MCF 10A (cell line): ENCODE results near the gene IFI27L1. TPM values are rescaled to one million over a fixed set of nuclear protein-coding genes. Genes with fewer than 3 reads are reported as not detected.

Source experiments
- BruUV-seq: library from RNA; stranded (reverse); fragments of 400-500 nt; replicated peaks from 2 replicates; lab custom pipeline; 2021; lab: Mats Ljungman, UMichigan
- CTCF ChIA-PET: fragments of 300-600 bp; sonication (Branson Sonifier 250); formaldehyde crosslinking; extraction: SDS; loops from one replicate; lab custom pipeline; 2021; ENCODE audit warnings: antibody characterized with exemption, inconsistent platforms; lab: Yijun Ruan, JAX
- POLR2A ChIA-PET: fragments of 300-600, 350-650 bp; sonication (Branson Sonifier 250); formaldehyde crosslinking; extraction: SDS; loops from one replicate; lab custom pipeline; 2020; ENCODE audit warnings: antibody characterized with exemption, inconsistent platforms; lab: Yijun Ruan, JAX
- DNase-seq: peaks from one replicate; pipeline ENCODE4 v3.0.0-alpha.2; 2018; ENCODE audit not compliant: unreplicated experiment
- H3K27ac Mint-ChIP-seq: one replicate; pipeline ENCODE4 v1.8.0; 2022; ENCODE audit warnings: mild to moderate bottlenecking, low read depth, mixed read lengths; ENCODE audit not compliant: unreplicated experiment
- H3K27me3 Mint-ChIP-seq: one replicate; pipeline ENCODE4 v1.8.0; 2022; ENCODE audit warnings: mixed read lengths; ENCODE audit not compliant: insufficient read depth, unreplicated experiment
- H3K36me3 Mint-ChIP-seq: one replicate; pipeline ENCODE4 v1.8.0; 2022; ENCODE audit warnings: mild to moderate bottlenecking, moderate library complexity, mixed read lengths; ENCODE audit not compliant: insufficient read depth, unreplicated experiment
- H3K4me1 Mint-ChIP-seq: one replicate; pipeline ENCODE4 v1.8.0; 2022; ENCODE audit warnings: mixed read lengths; ENCODE audit not compliant: insufficient read depth, unreplicated experiment
- H3K4me3 Mint-ChIP-seq: one replicate; pipeline ENCODE4 v1.8.0; 2022; ENCODE audit warnings: mild to moderate bottlenecking, moderate library complexity, mixed read lengths; ENCODE audit not compliant: unreplicated experiment
- H3K9me3 Mint-ChIP-seq: one replicate; pipeline ENCODE4 v1.8.0; 2022; ENCODE audit warnings: mixed read lengths; ENCODE audit not compliant: unreplicated experiment
- intact Hi-C: fragments of 100-400 bp; cut with micrococcal nuclease; formaldehyde crosslinking; loops from 2 replicates; pipeline ENCODE4 v1.14.1; 2022
- total RNA-seq: library from RNA; stranded (reverse); gene quantifications from 2 replicates; pipeline ENCODE4 v1.2.3, GENCODE V29; 2022
- TF ChIP-seq, protein P1 (sequence below): fragments of 200-600 bp; IDR thresholded peaks from one replicate; pipeline ENCODE4 v1.8.0; 2022; ENCODE audit warnings: antibody characterized with exemption, mild to moderate bottlenecking; ENCODE audit not compliant: unreplicated experiment

Gene IFI27L1
- total RNA-seq, 1 experiment from 2014 or later, result 18.4 TPM

- Mint-ChIP-seq H3K9me3 (no peaks in the 10 kb centered on the region), H3K27me3 (no peaks in the 10 kb centered on the region), H3K4me1 (no peaks in the 10 kb centered on the region), H3K4me3 (no peak overlapping the region), H3K36me3 (peaks cover 79% of the 10 kb centered on the region), H3K27ac (no peak overlapping the region)
- no TSS peak for BruUV-seq
- DNase-seq, result no peak
- intact Hi-C loops, result no loop called here
- POLR2A ChIA-PET, result interaction anchor here (1.6 to 2.5 kb wide), 2 partner anchors 10 to 34 kb away, joined by 5 to 7 read pairs; partner anchors contain the start of genes DDX24 and IFI27L1
- TF ChIP-seq, protein P1, sequence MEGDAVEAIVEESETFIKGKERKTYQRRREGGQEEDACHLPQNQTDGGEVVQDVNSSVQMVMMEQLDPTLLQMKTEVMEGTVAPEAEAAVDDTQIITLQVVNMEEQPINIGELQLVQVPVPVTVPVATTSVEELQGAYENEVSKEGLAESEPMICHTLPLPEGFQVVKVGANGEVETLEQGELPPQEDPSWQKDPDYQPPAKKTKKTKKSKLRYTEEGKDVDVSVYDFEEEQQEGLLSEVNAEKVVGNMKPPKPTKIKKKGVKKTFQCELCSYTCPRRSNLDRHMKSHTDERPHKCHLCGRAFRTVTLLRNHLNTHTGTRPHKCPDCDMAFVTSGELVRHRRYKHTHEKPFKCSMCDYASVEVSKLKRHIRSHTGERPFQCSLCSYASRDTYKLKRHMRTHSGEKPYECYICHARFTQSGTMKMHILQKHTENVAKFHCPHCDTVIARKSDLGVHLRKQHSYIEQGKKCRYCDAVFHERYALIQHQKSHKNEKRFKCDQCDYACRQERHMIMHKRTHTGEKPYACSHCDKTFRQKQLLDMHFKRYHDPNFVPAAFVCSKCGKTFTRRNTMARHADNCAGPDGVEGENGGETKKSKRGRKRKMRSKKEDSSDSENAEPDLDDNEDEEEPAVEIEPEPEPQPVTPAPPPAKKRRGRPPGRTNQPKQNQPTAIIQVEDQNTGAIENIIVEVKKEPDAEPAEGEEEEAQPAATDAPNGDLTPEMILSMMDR, result no peak
- CTCF ChIA-PET, result interaction anchor here (0.5 to 3.5 kb wide), 3 partner anchors 9 to 1293 kb away, joined by 3 to 27 read pairs (median 5); no protein-coding TSS in a partner anchor
These were observed 33.5 kb upstream of the IFI27L1 start for GRCh38 chr14:94047581-94047980.

- ChIA-PET CTCF (interaction anchor here (0.6 to 3.5 kb wide), 5 partner anchors 9 to 470 kb away, joined by 3 to 27 read pairs (median 5); no protein-coding TSS in a partner anchor), POLR2A (interaction anchor here (0.7 to 2.5 kb wide), 4 partner anchors 9 to 131 kb away, joined by 3 to 7 read pairs (median 4); partner anchors contain the start of genes DDX24 and IFI27L1)
- H3K27ac Mint-ChIP-seq, result no peak overlapping the region
- DNase-seq, result no peak
- intact Hi-C loops, result no loop called here
- no peaks in the 10 kb centered on the region for H3K27me3 Mint-ChIP-seq
- no peak overlapping the region for H3K4me3 Mint-ChIP-seq
- peaks cover 79% of the 10 kb centered on the region for H3K36me3 Mint-ChIP-seq
- H3K4me1 Mint-ChIP-seq, result no peaks in the 10 kb centered on the region
- BruUV-seq, result no TSS peak
- TF ChIP-seq, protein P1, result no peak
- no peaks in the 10 kb centered on the region for H3K9me3 Mint-ChIP-seq
These were observed 32.2 kb upstream of the IFI27L1 start for GRCh38 chr14:94048691-94049624.

DNA sequence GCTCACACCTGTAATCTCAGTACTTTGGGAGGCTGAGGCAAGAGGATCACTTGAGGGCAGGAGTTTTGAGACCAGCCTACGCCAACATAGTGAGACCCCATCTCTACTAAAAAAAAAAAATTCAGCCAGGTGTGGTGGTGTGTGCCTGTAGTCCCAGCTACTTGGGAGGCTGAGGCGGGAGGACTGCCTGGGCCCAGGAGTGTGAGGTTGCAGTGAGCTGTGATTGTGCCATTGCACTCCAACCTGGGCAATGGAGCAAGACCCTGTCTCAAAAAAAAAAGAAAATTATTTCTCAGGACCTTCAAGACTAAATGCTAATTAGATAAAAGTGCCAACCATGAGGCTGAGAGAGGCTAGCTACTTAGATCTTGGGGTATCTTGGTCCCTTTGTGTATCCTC lies 31.5 kb upstream of the IFI27L1 start:
- Mint-ChIP-seq H3K4me3 (no peak overlapping the region), H3K9me3 (no peaks in the 10 kb centered on the region), H3K27me3 (no peaks in the 10 kb centered on the region), H3K27ac (no peak overlapping the region), H3K4me1 (no peaks in the 10 kb centered on the region), H3K36me3 (peaks cover 81% of the 10 kb centered on the region)
- intact Hi-C loops, result loop anchor here (5.0 kb wide), 1 partner anchor 88 kb away; no protein-coding TSS in a partner anchor
- TF ChIP-seq, protein P1, result no peak
- DNase-seq, result no peak
- CTCF ChIA-PET, result interaction anchor here (0.6 to 3.5 kb wide), 5 partner anchors 9 to 469 kb away, joined by 3 to 27 read pairs (median 5); no protein-coding TSS in a partner anchor
- BruUV-seq, result no TSS peak
- POLR2A ChIA-PET, result interaction anchor here (0.7 to 2.5 kb wide), 3 partner anchors 30 to 131 kb away, joined by 3 to 7 read pairs (median 3); partner anchors contain the start of genes DDX24 and IFI27L1
